HEK293 (cell line): ENCODE results near the gene NUAK1.

Experiments
- GFI1B ChIP-seq: fragments of 450-650 bp; formaldehyde crosslinking; IDR thresholded peaks from 2 replicates; pipeline ENCODE4 v1.5.1; 2016; ENCODE audit warnings: missing biosample characterization, missing genetic modification characterization
- KLF9 ChIP-seq: fragments of 450-650 bp; formaldehyde crosslinking; IDR thresholded peaks from 2 replicates; pipeline ENCODE4 v1.5.1; 2016; ENCODE audit warnings: missing biosample characterization, missing genetic modification characterization, low read depth
- TCF7L2 ChIP-seq: IDR thresholded peaks from 2 replicates; pipeline ENCODE4 v1.6.1; 2011; ENCODE audit warnings: low read depth, mild to moderate bottlenecking, inconsistent platforms, low read length, moderate library complexity, borderline replicate concordance
- ZFP3 ChIP-seq: fragments of 450-650 bp; formaldehyde crosslinking; IDR thresholded peaks from 2 replicates; pipeline ENCODE4 v1.5.1; 2016; ENCODE audit warnings: low read depth, missing biosample characterization, missing genetic modification characterization
- ZNF146 ChIP-seq: fragments of 450-650 bp; formaldehyde crosslinking; IDR thresholded peaks from 2 replicates; pipeline ENCODE4 v1.5.1; 2016; ENCODE audit warnings: missing biosample characterization, missing genetic modification characterization
- ZNF16 ChIP-seq: fragments of 450-650 bp; formaldehyde crosslinking; IDR thresholded peaks from 2 replicates; pipeline ENCODE4 v1.5.1; 2016; ENCODE audit warnings: low read depth, missing biosample characterization, missing genetic modification characterization
- ZNF175 ChIP-seq: fragments of 450-650 bp; formaldehyde crosslinking; IDR thresholded peaks from 2 replicates; pipeline ENCODE4 v1.5.1; 2016; ENCODE audit warnings: missing biosample characterization, missing genetic modification characterization
- ZNF423 ChIP-seq: fragments of 450-650 bp; formaldehyde crosslinking; IDR thresholded peaks from 2 replicates; pipeline ENCODE4 v1.5.1; 2016; ENCODE audit warnings: missing biosample characterization, missing genetic modification characterization
- ZNF830 ChIP-seq: fragments of 450-650 bp; IDR thresholded peaks from 2 replicates; pipeline ENCODE4 v1.5.0; 2018; ENCODE audit warnings: missing biosample characterization, missing genetic modification characterization, low read depth, mild to moderate bottlenecking, moderate library complexity

DNA sequence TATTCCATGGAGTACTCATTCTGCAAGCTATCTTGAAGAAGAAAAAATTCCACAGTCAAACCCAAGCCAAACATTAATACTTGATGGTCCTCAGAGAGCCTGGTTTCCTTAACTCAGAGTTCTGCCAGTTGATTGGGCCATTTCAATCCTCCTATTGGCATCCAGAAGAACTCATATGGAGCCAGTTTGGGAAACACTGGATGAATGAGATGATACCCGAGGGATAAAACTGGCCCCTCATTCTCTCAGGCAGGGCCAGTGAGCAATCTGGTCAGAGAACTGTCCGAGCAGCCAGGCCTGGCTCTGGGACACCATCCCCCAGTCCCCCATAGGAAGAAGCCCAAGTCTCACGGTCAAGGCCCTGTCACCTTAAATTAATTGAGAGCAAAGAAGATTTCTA is 48.8 kb downstream of the NUAK1 start:
- no peak for TF ChIP-seq ZNF146 (tag by site-specific recombination)
- no peak for TF ChIP-seq ZFP3 (tag by site-specific recombination)
- no peak for TF ChIP-seq ZNF830 (tag by site-specific recombination)
- no peak for TF ChIP-seq TCF7L2
- no peak for TF ChIP-seq ZNF16 (tag by site-specific recombination)
- TF ChIP-seq KLF9 (tag by site-specific recombination) = no peak
- TF ChIP-seq ZNF175 (tag by site-specific recombination) = no peak
- TF ChIP-seq ZNF423 (tag by site-specific recombination) = no peak
- TF ChIP-seq GFI1B (tag by site-specific recombination) = no peak
